K562 (cell line): ENCODE data around the gene SLMAP. TPM values are rescaled to one million over a fixed set of nuclear protein-coding genes. Genes with fewer than 3 reads are reported as not detected.
A peak's percentile ranks its signal among the peaks of the same experiment; 100 is the strongest.

Experiments
- CEBPB ChIP-seq: fragments of 450-650 bp; IDR thresholded peaks from 2 replicates; pipeline ENCODE4 v1.6.1; 2016; ENCODE audit warnings: missing genetic modification characterization, missing compliant biosample characterization
- ESRRB ChIP-seq: fragments of 250-450 bp; sonication (Bioruptor Pico); IDR thresholded peaks from 2 replicates; pipeline ENCODE4 v1.5.0; 2020; ENCODE audit warnings: mild to moderate bottlenecking, moderate library complexity, borderline replicate concordance
- ETV6 ChIP-seq, 3 experiments: fragments of 150-350 bp in 1 of 3; sonication (generic) in 1 of 3; formaldehyde crosslinking in 1 of 3; IDR thresholded peaks; 2 replicates each; pipeline versions ENCODE4 v1.6.1 to v1.8.0; 2014 to 2022; ENCODE audit warnings: borderline replicate concordance in 2 of 3, low read depth in 2 of 3, antibody characterized with exemption in 1 of 3, low read length in 1 of 3, mild to moderate bottlenecking in 1 of 3, missing genetic modification reagents in 1 of 3
- GATA2 ChIP-seq: sonication (generic); formaldehyde crosslinking; IDR thresholded peaks from 2 replicates; pipeline ENCODE4 v1.4.0; 2020; ENCODE audit warnings: mild to moderate bottlenecking, missing genetic modification reagents
- HDAC2 ChIP-seq: fragments of 450-650 bp; IDR thresholded peaks from 2 replicates; pipeline ENCODE4 v1.6.1; 2016; ENCODE audit warnings: mild to moderate bottlenecking
- MAFK ChIP-seq: IDR thresholded peaks from 2 replicates; pipeline ENCODE4 v1.6.1; 2011; ENCODE audit warnings: low read length, improper control_type of control experiment
- MYNN ChIP-seq, 2 experiments: sonication (generic); formaldehyde crosslinking in 1 of 2; IDR thresholded peaks; 2 replicates each; pipeline versions ENCODE4 v1.5.0 to v1.6.1; 2016 to 2020; ENCODE audit warnings: antibody characterized with exemption in 1 of 2, missing genetic modification reagents in 1 of 2
- NCOR1 ChIP-seq: fragments of 450-650 bp; IDR thresholded peaks from 2 replicates; pipeline ENCODE4 v1.6.1; 2016; ENCODE audit warnings: mild to moderate bottlenecking, moderate library complexity
- NFE2L1 ChIP-seq: fragments of 450-650 bp; IDR thresholded peaks from 2 replicates; pipeline ENCODE4 v1.6.1; 2016; ENCODE audit warnings: missing genetic modification characterization, low read depth, mild to moderate bottlenecking, missing compliant biosample characterization, moderate library complexity, borderline replicate concordance
- NFRKB ChIP-seq: fragments of 450-650 bp; IDR thresholded peaks from 2 replicates; pipeline ENCODE4 v1.6.1; 2016; ENCODE audit warnings: low read depth
- NONO ChIP-seq, 2 experiments: fragments of 200-400 bp in 1 of 2; fragments of 450-650 bp in 1 of 2; formaldehyde crosslinking in 1 of 2; IDR thresholded peaks; 2 replicates each; pipeline ENCODE4 v1.6.1; 2017; ENCODE audit warnings: low read depth in 2 of 2, mild to moderate bottlenecking in 2 of 2, moderate library complexity in 2 of 2, low read length in 1 of 2
- NR4A1 ChIP-seq, 2 experiments: fragments of 250-450 bp in 1 of 2; fragments of 450-650 bp in 1 of 2; sonication (Bioruptor Pico) in 1 of 2; IDR thresholded peaks; 2 replicates each; pipeline versions ENCODE4 v1.4.0 to v1.6.1; 2016 to 2020; ENCODE audit warnings: mild to moderate bottlenecking in 2 of 2, missing compliant biosample characterization in 1 of 2, missing genetic modification characterization in 1 of 2, moderate library complexity in 1 of 2
- POLR2AphosphoS2 ChIP-seq: IDR thresholded peaks from 2 replicates; pipeline ENCODE4 v1.6.1; 2012; ENCODE audit warnings: low read length, improper control_type of control experiment
- POLR2H ChIP-seq: IDR thresholded peaks from 2 replicates; pipeline ENCODE4 v1.6.1; 2016; ENCODE audit warnings: missing genetic modification characterization, low read depth, mild to moderate bottlenecking, control low read depth, missing compliant biosample characterization, moderate library complexity
- SAFB ChIP-seq: fragments of 200-400 bp; formaldehyde crosslinking; IDR thresholded peaks from 2 replicates; pipeline ENCODE4 v1.6.1; 2017; ENCODE audit warnings: low read depth, low read length, borderline replicate concordance
- SAFB2 ChIP-seq: fragments of 200-400 bp; formaldehyde crosslinking; IDR thresholded peaks from 2 replicates; pipeline ENCODE4 v1.6.1; 2018; ENCODE audit warnings: borderline replicate concordance, low read length, low read depth, moderate library complexity; ENCODE audit not compliant: severe bottlenecking
- SMARCA4 ChIP-seq: fragments of 450-650 bp; IDR thresholded peaks from 2 replicates; pipeline ENCODE4 v1.6.1; 2016
- ZFP30 ChIP-seq: fragments of 250-450 bp; sonication (Bioruptor Pico); IDR thresholded peaks from 2 replicates; pipeline ENCODE4 v1.8.0; 2022; ENCODE audit warnings: moderate library complexity, mild to moderate bottlenecking, inconsistent platforms, borderline replicate concordance
- ZNF263 ChIP-seq: sonication (generic); formaldehyde crosslinking; IDR thresholded peaks from 2 replicates; pipeline ENCODE4 v1.8.0; 2022; ENCODE audit warnings: mild to moderate bottlenecking, missing genetic modification reagents, borderline replicate concordance
- ZNF830 ChIP-seq: fragments of 250-450 bp; sonication (Bioruptor Pico); IDR thresholded peaks from 2 replicates; pipeline ENCODE4 v1.5.0; 2021; ENCODE audit warnings: mild to moderate bottlenecking
- polyA plus RNA-seq, 8 experiments: library from polyadenylated mRNA; depleted of rRNA in 4 of 8; stranded (reverse) in 5 of 8; unstranded in 3 of 8; fragments of >200 nt; fragmentation: Nextera tagmentation in 2 of 8; fragmentation: Illumina TruSeq in 1 of 8; extraction: Ambion mirVana in 2 of 8; extraction: Trizol in 1 of 8; gene quantifications; 2 replicates each; pipeline versions ENCODE4 v1.2.1 to v1.2.3, GENCODE V29; 2011 to 2014; ENCODE audit warnings: inconsistent platforms in 1 of 8, missing spikeins in 1 of 8
- total RNA-seq, 7 experiments: library from RNA; depleted of rRNA in 6 of 7; stranded (reverse); fragments of >200 nt in 6 of 7; fragmentation: Illumina TruSeq in 2 of 7; extraction: Trizol in 2 of 7; gene quantifications; 2 replicates each; pipeline versions ENCODE4 v1.2.1 to v1.2.3, GENCODE V29; 2011 to 2021; ENCODE audit warnings: low replicate concordance in 1 of 7
- TF ChIP-seq, protein P1 (sequence below), 2 experiments: IDR thresholded peaks; 2 replicates each; pipeline ENCODE4 v1.6.1; 2011; ENCODE audit warnings: borderline replicate concordance in 1 of 2, control low read depth in 1 of 2, low read depth in 1 of 2, low read length in 1 of 2, mild to moderate bottlenecking in 1 of 2, mixed read lengths in 1 of 2, moderate library complexity in 1 of 2; ENCODE audit not compliant: insufficient read depth in 1 of 2, insufficient read length in 1 of 2, poor library complexity in 1 of 2, severe bottlenecking in 1 of 2; ENCODE audit errors: extremely low read depth in 1 of 2
- TF ChIP-seq, protein P2 (sequence below): fragments of 250-450 bp; sonication (Bioruptor Pico); IDR thresholded peaks from 2 replicates; pipeline ENCODE4 v1.5.0; 2020; ENCODE audit warnings: mild to moderate bottlenecking, borderline replicate concordance
- TF ChIP-seq, protein P3 (sequence below): fragments of 150-350 bp; conservative IDR thresholded peaks from 2 replicates; pipeline ENCODE4 v1.6.1; 2014; ENCODE audit warnings: low read length

The SLMAP gene
- total and polyA plus RNA-seq, 9 of the 15 experiments (the other 6 are each of a cell fraction or from before 2014, with no cell fraction given) = 12.1 to 50.7 (median 28.3) TPM

DNA sequence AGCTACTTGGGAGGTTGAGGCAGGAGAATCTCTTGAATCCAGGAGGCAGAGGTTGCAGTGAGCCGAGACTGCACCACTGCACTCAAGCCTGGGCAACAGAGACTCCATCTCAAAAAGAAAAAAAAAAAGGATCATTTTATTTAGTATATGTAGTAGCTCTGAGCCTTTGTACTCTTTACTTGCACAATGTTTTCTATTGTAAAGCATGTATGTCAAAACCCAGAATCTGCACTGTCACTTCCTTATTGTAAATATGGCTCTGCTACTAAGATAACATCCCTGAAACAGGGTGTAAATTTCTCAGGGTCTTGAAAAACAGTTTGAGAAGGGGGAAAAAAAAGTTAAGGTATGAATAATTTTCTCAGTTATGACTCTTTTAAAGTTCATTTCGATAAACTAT is 35.1 kb downstream of the SLMAP start (continued):
- TF ChIP-seq, protein P1, sequence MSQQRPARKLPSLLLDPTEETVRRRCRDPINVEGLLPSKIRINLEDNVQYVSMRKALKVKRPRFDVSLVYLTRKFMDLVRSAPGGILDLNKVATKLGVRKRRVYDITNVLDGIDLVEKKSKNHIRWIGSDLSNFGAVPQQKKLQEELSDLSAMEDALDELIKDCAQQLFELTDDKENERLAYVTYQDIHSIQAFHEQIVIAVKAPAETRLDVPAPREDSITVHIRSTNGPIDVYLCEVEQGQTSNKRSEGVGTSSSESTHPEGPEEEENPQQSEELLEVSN (IDR thresholded peaks at IDR 0.05; ENCODE audit: borderline replicate concordance in 1 of 2, extremely low read depth in 1 of 2, insufficient read depth in 1 of 2, insufficient read length in 1 of 2, low read depth in 1 of 2, low read length in 1 of 2, poor library complexity in 1 of 2, severe bottlenecking in 1 of 2) = no peak
- TF ChIP-seq SMARCA4 = peak; percentile 89
- no peak for TF ChIP-seq MYNN (IDR thresholded peaks at IDR 0.05)
- no peak for TF ChIP-seq MYNN (CRISPR knock-in tag; IDR thresholded peaks at IDR 0.05)
- TF ChIP-seq MAFK = peak; percentile 73
- no peak for TF ChIP-seq ZNF263 (CRISPR knock-in tag)
- peak; percentile 39; the same call in 1 of the 2 replicates for TF ChIP-seq NCOR1
- TF ChIP-seq POLR2H (tag) = no peak
- no peak for TF ChIP-seq SAFB2
- TF ChIP-seq ESRRB (CRISPR knock-in tag) = no peak
- peak; percentile 89 for TF ChIP-seq CEBPB (tag)
- no peak for TF ChIP-seq SAFB
- no peak for TF ChIP-seq POLR2AphosphoS2
- TF ChIP-seq ETV6 (IDR thresholded peaks at IDR 0.05; ENCODE audit: borderline replicate concordance in 1 of 2, low read depth in 2 of 2, low read length in 1 of 2) = no peak
- TF ChIP-seq ETV6 (CRISPR knock-in tag; IDR thresholded peaks at IDR 0.05; ENCODE audit: borderline replicate concordance) = no peak
- no peak for TF ChIP-seq GATA2
- peak; percentile 37; the same call in 1 of the 2 replicates for TF ChIP-seq NFRKB
- no peak for TF ChIP-seq HDAC2
- TF ChIP-seq, protein P2, sequence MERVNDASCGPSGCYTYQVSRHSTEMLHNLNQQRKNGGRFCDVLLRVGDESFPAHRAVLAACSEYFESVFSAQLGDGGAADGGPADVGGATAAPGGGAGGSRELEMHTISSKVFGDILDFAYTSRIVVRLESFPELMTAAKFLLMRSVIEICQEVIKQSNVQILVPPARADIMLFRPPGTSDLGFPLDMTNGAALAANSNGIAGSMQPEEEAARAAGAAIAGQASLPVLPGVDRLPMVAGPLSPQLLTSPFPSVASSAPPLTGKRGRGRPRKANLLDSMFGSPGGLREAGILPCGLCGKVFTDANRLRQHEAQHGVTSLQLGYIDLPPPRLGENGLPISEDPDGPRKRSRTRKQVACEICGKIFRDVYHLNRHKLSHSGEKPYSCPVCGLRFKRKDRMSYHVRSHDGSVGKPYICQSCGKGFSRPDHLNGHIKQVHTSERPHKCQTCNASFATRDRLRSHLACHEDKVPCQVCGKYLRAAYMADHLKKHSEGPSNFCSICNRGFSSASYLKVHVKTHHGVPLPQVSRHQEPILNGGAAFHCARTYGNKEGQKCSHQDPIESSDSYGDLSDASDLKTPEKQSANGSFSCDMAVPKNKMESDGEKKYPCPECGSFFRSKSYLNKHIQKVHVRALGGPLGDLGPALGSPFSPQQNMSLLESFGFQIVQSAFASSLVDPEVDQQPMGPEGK (CRISPR knock-in tag) = no peak
- no peak for TF ChIP-seq NONO (IDR thresholded peaks at IDR 0.05; ENCODE audit: low read depth in 2 of 2, low read length in 1 of 2)
- TF ChIP-seq, protein P3, sequence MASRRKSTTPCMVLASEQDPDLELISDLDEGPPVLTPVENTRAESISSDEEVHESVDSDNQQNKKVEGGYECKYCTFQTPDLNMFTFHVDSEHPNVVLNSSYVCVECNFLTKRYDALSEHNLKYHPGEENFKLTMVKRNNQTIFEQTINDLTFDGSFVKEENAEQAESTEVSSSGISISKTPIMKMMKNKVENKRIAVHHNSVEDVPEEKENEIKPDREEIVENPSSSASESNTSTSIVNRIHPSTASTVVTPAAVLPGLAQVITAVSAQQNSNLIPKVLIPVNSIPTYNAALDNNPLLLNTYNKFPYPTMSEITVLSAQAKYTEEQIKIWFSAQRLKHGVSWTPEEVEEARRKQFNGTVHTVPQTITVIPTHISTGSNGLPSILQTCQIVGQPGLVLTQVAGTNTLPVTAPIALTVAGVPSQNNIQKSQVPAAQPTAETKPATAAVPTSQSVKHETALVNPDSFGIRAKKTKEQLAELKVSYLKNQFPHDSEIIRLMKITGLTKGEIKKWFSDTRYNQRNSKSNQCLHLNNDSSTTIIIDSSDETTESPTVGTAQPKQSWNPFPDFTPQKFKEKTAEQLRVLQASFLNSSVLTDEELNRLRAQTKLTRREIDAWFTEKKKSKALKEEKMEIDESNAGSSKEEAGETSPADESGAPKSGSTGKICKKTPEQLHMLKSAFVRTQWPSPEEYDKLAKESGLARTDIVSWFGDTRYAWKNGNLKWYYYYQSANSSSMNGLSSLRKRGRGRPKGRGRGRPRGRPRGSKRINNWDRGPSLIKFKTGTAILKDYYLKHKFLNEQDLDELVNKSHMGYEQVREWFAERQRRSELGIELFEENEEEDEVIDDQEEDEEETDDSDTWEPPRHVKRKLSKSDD = no peak
- no peak for TF ChIP-seq NR4A1 (CRISPR knock-in tag; IDR thresholded peaks at IDR 0.05)
- TF ChIP-seq NR4A1 (tag; IDR thresholded peaks at IDR 0.05) = no peak
- no peak for TF ChIP-seq ZNF830 (CRISPR knock-in tag)
- TF ChIP-seq ZFP30 (CRISPR knock-in tag) = no peak
- peak; percentile 46; the same call in 1 of the 2 replicates for TF ChIP-seq NFE2L1
